IMR-90 (cell line): ENCODE data around the gene DISC1. TPM values are rescaled to one million over a fixed set of nuclear protein-coding genes. Genes with fewer than 3 reads are reported as not detected.

Experiments used
- ATAC-seq: fragments of 200-7000 bp; cut with Tn5 transposase; 2 replicates; pipeline ENCODE4 v1.9.1; 2020; ENCODE audit warnings: low read depth, mild to moderate bottlenecking, moderate library complexity
- BruUV-seq: library from RNA; stranded (reverse); fragments of 400-500 nt; replicated peaks from 2 replicates; lab custom pipeline; 2021; lab: Mats Ljungman, UMichigan
- CTCF ChIA-PET: fragments of 300-600 bp; formaldehyde crosslinking; extraction: SDS; loops from one replicate; lab custom pipeline; 2021; ENCODE audit warnings: antibody characterized with exemption; lab: Yijun Ruan, JAX
- POLR2A ChIA-PET: fragments of 300-600 bp; sonication (Branson Sonifier 250); formaldehyde crosslinking; loops from one replicate; lab custom pipeline; 2022; ENCODE audit warnings: antibody characterized with exemption; ENCODE audit not compliant: unreplicated experiment; lab: Charles Lee
- DNase-seq: peaks from one replicate; pipeline ENCODE4 v3.0.0; 2013
- H2AFZ ChIP-seq: replicated peaks from 2 replicates; pipeline ENCODE3; 2013; ENCODE audit warnings: low read length, mild to moderate bottlenecking; ENCODE audit not compliant: poor library complexity
- H2AK5ac ChIP-seq: 2 replicates; pipeline ENCODE4 v1.6.1; 2013; ENCODE audit warnings: low read depth, low read length, inconsistent platforms
- H2AK9ac ChIP-seq: replicated peaks from 2 replicates; pipeline ENCODE3; 2013; ENCODE audit warnings: mild to moderate bottlenecking, low read depth, low read length, moderate library complexity; ENCODE audit not compliant: poor library complexity
- H2BK120ac ChIP-seq: 2 replicates; pipeline ENCODE4 v1.6.1; 2013; ENCODE audit warnings: low read depth, low read length, inconsistent platforms
- H2BK15ac ChIP-seq: 3 replicates; pipeline ENCODE4 v1.6.1; 2013; ENCODE audit warnings: low read depth, low read length, inconsistent platforms
- H2BK20ac ChIP-seq: 2 replicates; pipeline ENCODE4 v1.6.1; 2013; ENCODE audit warnings: low read depth, mild to moderate bottlenecking, inconsistent platforms, low read length, moderate library complexity
- H2BK5ac ChIP-seq: 2 replicates; pipeline ENCODE4 v1.6.1; 2013; ENCODE audit warnings: mild to moderate bottlenecking, low read depth, low read length, inconsistent platforms; ENCODE audit not compliant: poor library complexity, severe bottlenecking
- H3K14ac ChIP-seq: replicated peaks from 2 replicates; pipeline ENCODE4 v1.6.1; 2013; ENCODE audit warnings: low read depth, low read length, inconsistent platforms
- H3K18ac ChIP-seq: 2 replicates; pipeline ENCODE4 v1.6.1; 2013; ENCODE audit warnings: low read depth, low read length, control low read depth
- H3K23ac ChIP-seq: 2 replicates; pipeline ENCODE4 v1.6.1; 2013; ENCODE audit warnings: low read depth, low read length, inconsistent platforms
- H3K27ac ChIP-seq: 2 replicates; pipeline ENCODE4 v1.5.1; 2013; ENCODE audit warnings: mild to moderate bottlenecking, control low read depth, low read length; ENCODE audit not compliant: insufficient read depth
- H3K27me3 ChIP-seq: 2 replicates; pipeline ENCODE4 v1.6.1; 2013; ENCODE audit warnings: low read length; ENCODE audit not compliant: control insufficient read depth, insufficient read depth
- H3K36me3 ChIP-seq: 2 replicates; pipeline ENCODE4 v1.6.1; 2013; ENCODE audit warnings: low read length, mixed read lengths; ENCODE audit not compliant: control insufficient read depth, insufficient read depth
- H3K4ac ChIP-seq: 2 replicates; pipeline ENCODE4 v1.6.1; 2013; ENCODE audit warnings: low read depth, low read length, inconsistent platforms
- H3K4me1 ChIP-seq: 2 replicates; pipeline ENCODE4 v1.6.1; 2013; ENCODE audit warnings: low read length, mixed read lengths; ENCODE audit not compliant: control insufficient read depth, insufficient read depth
- H3K4me2 ChIP-seq: 2 replicates; pipeline ENCODE4 v1.6.1; 2013; ENCODE audit warnings: low read depth, mild to moderate bottlenecking, control low read depth, low read length, moderate library complexity
- H3K4me3 ChIP-seq: 2 replicates; pipeline ENCODE4 v1.5.1; 2013; ENCODE audit warnings: low read depth, mild to moderate bottlenecking, control low read depth, low read length, moderate library complexity; ENCODE audit not compliant: insufficient read depth
- H3K56ac ChIP-seq: 2 replicates; pipeline ENCODE4 v1.6.1; 2013; ENCODE audit warnings: low read length, inconsistent platforms; ENCODE audit not compliant: insufficient read depth; ENCODE audit errors: extremely low read depth
- H3K79me1 ChIP-seq, 2 experiments: 2 replicates each; pipeline ENCODE4 v1.6.1; 2013; ENCODE audit warnings: low read length in 2 of 2, inconsistent platforms in 1 of 2, low read depth in 1 of 2
- H3K9ac ChIP-seq: 2 replicates; pipeline ENCODE4 v1.6.1; 2013; ENCODE audit warnings: low read depth, low read length, control low read depth
- H3K9me1 ChIP-seq: 2 replicates; pipeline ENCODE4 v1.6.1; 2013; ENCODE audit warnings: low read length, inconsistent platforms; ENCODE audit not compliant: insufficient read depth
- H3K9me3 ChIP-seq: 2 replicates; pipeline ENCODE4 v1.6.1; 2013; ENCODE audit warnings: low read length; ENCODE audit not compliant: control insufficient read depth, insufficient read depth
- H4K20me1 ChIP-seq: 2 replicates; pipeline ENCODE4 v1.6.1; 2013; ENCODE audit warnings: low read length, inconsistent platforms; ENCODE audit not compliant: insufficient read depth
- H4K5ac ChIP-seq: 2 replicates; pipeline ENCODE4 v1.6.1; 2013; ENCODE audit warnings: mild to moderate bottlenecking, low read depth, low read length, control low read depth
- H4K8ac ChIP-seq, 2 experiments: 2 replicates each; pipeline ENCODE4 v1.6.1; 2013; ENCODE audit warnings: low read depth in 2 of 2, low read length in 2 of 2, control low read depth in 1 of 2, inconsistent platforms in 1 of 2
- H4K91ac ChIP-seq: 2 replicates; pipeline ENCODE4 v1.6.1; 2013; ENCODE audit warnings: low read depth, low read length, inconsistent platforms; ENCODE audit not compliant: insufficient read depth
- BHLHE40 ChIP-seq: fragments of 150-350 bp; IDR thresholded peaks from 2 replicates; pipeline ENCODE4 v1.6.1; 2016; ENCODE audit warnings: mild to moderate bottlenecking, low read depth, low read length
- CEBPB ChIP-seq: IDR thresholded peaks from 2 replicates; pipeline ENCODE4 v1.6.1; 2012; ENCODE audit warnings: low read depth, low read length, improper control_type of control experiment
- CHD1 ChIP-seq: IDR thresholded peaks from 2 replicates; pipeline ENCODE4 v1.6.1; 2012; ENCODE audit warnings: low read depth, low read length, improper control_type of control experiment
- CTCF ChIP-seq: conservative IDR thresholded peaks from 2 replicates; pipeline ENCODE4 v1.5.1; 2012; ENCODE audit warnings: mild to moderate bottlenecking, low read depth, low read length, improper control_type of control experiment
- ELK1 ChIP-seq: fragments of 150-350 bp; IDR thresholded peaks from 2 replicates; pipeline ENCODE4 v1.6.1; 2016; ENCODE audit warnings: low read depth, mild to moderate bottlenecking, low read length, moderate library complexity, borderline replicate concordance
- FOS ChIP-seq: fragments of 150-350 bp; IDR thresholded peaks from 2 replicates; pipeline ENCODE4 v1.6.1; 2016; ENCODE audit warnings: low read depth, low read length
- MAFK ChIP-seq: IDR thresholded peaks from 2 replicates; pipeline ENCODE4 v1.6.1; 2012; ENCODE audit warnings: low read depth, low read length, improper control_type of control experiment
- MAZ ChIP-seq: IDR thresholded peaks from 2 replicates; pipeline ENCODE4 v1.6.1; 2012; ENCODE audit warnings: low read depth, mild to moderate bottlenecking, low read length, improper control_type of control experiment, moderate library complexity, borderline replicate concordance
- MXI1 ChIP-seq: IDR thresholded peaks from 2 replicates; pipeline ENCODE4 v1.6.1; 2012; ENCODE audit warnings: low read depth, mild to moderate bottlenecking, low read length, moderate library complexity, borderline replicate concordance
- NFE2L2 ChIP-seq: fragments of 150-350 bp; IDR thresholded peaks from 2 replicates; pipeline ENCODE4 v1.6.1; 2016; ENCODE audit warnings: low read depth, mild to moderate bottlenecking, low read length
- POLR2A ChIP-seq: IDR thresholded peaks from 2 replicates; pipeline ENCODE4 v1.6.1; 2012; ENCODE audit warnings: mild to moderate bottlenecking, low read depth, low read length
- RAD21 ChIP-seq: IDR thresholded peaks from 2 replicates; pipeline ENCODE4 v1.6.1; 2012; ENCODE audit warnings: low read length, improper control_type of control experiment
- RCOR1 ChIP-seq: IDR thresholded peaks from 2 replicates; pipeline ENCODE4 v1.6.1; 2012; ENCODE audit warnings: mild to moderate bottlenecking, low read length, improper control_type of control experiment; ENCODE audit not compliant: insufficient replicate concordance
- RFX5 ChIP-seq: IDR thresholded peaks from 2 replicates; pipeline ENCODE4 v1.8.0; 2012; ENCODE audit warnings: low read depth, mild to moderate bottlenecking, low read length, moderate library complexity
- SMC3 ChIP-seq: fragments of 150-350 bp; IDR thresholded peaks from 2 replicates; pipeline ENCODE4 v1.6.1; 2016; ENCODE audit warnings: low read depth, mild to moderate bottlenecking, antibody characterized with exemption, low read length, moderate library complexity
- USF2 ChIP-seq: fragments of 150-350 bp; IDR thresholded peaks from 2 replicates; pipeline ENCODE4 v1.6.1; 2017; ENCODE audit warnings: mild to moderate bottlenecking, antibody characterized with exemption, low read length, low read depth
- WGBS, 2 experiments: methylation state at CpG; one replicate each; pipeline versions ENCODE4 v1.1.5 to v1.1.7; 2013; ENCODE audit warnings: missing lambda C conversion rate in 2 of 2; ENCODE audit not compliant: insufficient read length in 1 of 2; ENCODE audit errors: extremely low coverage in 2 of 2; 5-methylcytosine and 5-hydroxymethylcytosine counted together
- dilution Hi-C: fragments of 300-500 bp; cut with HindIII; formaldehyde crosslinking; loops from one replicate; pipeline ENCODE4 v1.14.3; 2018; ENCODE audit warnings: low sequenced_read_pairs; ENCODE audit not compliant: unreplicated experiment
- in situ Hi-C: fragments of 300-500 bp; cut with MboI; formaldehyde crosslinking; loops from 3 replicates; pipeline ENCODE4 v1.14.3; 2019; ENCODE audit warnings: low sequenced_read_pairs, inconsistent platforms, mixed read lengths
- intact Hi-C: fragments of 100-400 bp; cut with micrococcal nuclease; formaldehyde crosslinking; loops from 2 replicates; pipeline ENCODE4 v1.10.0; 2022
- polyA plus RNA-seq, 3 experiments: library from polyadenylated mRNA; depleted of rRNA; stranded (reverse); fragments of >200 nt; gene quantifications; 2 replicates each; pipeline ENCODE4 v1.2.3, GENCODE V29; 2012; ENCODE audit warnings: low replicate concordance in 1 of 3
- total RNA-seq: library from RNA; depleted of rRNA; stranded (reverse); fragments of >200 nt; gene quantifications from 2 replicates; pipeline ENCODE4 v1.2.3, GENCODE V29; 2012

DISC1 gene
- total and polyA plus RNA-seq, 2 of the 4 experiments (the other 2 are of a cell fraction), result 2.2 to 7.0 TPM

- Histone ChIP-seq H4K20me1 (no peaks in the 10 kb centered on the region), H2AK5ac (peak overlapping the region; percentile 3; the same call in 1 of the 2 replicates), H2AK9ac (no peak overlapping the region), H3K27me3 (no peaks in the 10 kb centered on the region), H3K18ac (no peak overlapping the region; the same call in 1 of the 2 replicates), H2BK120ac (peak overlapping the region; percentile 50; the same call in 1 of the 2 replicates), H4K5ac (no peak overlapping the region), H3K4me3 (no peak overlapping the region), H3K79me1 (no peaks in the 10 kb centered on the region), H2BK5ac (no peak overlapping the region), H3K14ac (peak overlapping the region; percentile 7; the same call in 1 of the 2 replicates), H3K4me1 (peaks cover 9% of the 10 kb centered on the region), H3K56ac (no peak overlapping the region), H3K27ac (no peak overlapping the region; the same call in 1 of the 2 replicates), H4K91ac (0 out of 2 replicates have a peak overlapping the region, but pooled peaks have one; percentile 44), H3K23ac (no peak overlapping the region), H3K9me1 (peaks cover under 1% of the 10 kb centered on the region), H3K9ac (no peak overlapping the region), H2AFZ (no peak overlapping the region), H4K8ac (0 out of 4 replicates have a peak overlapping the region, but pooled peaks of 1 of the 2 experiments have one; percentile 40), H2BK20ac (peak overlapping the region; percentile 4; the same call in 1 of the 2 replicates), H3K9me3 (no peaks in the 10 kb centered on the region), H3K4ac (peak overlapping the region; percentile 58; the same call in 1 of the 2 replicates), H2BK15ac (no peak overlapping the region), H3K4me2 (no peak overlapping the region), H3K36me3 (no peaks in the 10 kb centered on the region)
- ChIA-PET POLR2A (no interaction called here), CTCF (no interaction called here)
- no CpG with 5 or more reads among the region's 1 CpG for WGBS, 2 experiments
- ATAC-seq (no peak), DNase-seq (no peak)
- dilution Hi-C loops (no loop called here), intact Hi-C loops (loop anchor here (10.0 kb wide), 1 partner anchor 607 kb away; no protein-coding TSS in a partner anchor), in situ Hi-C loops (loop anchor here (10.0 kb wide), 1 partner anchor 597 kb away; no protein-coding TSS in a partner anchor)
- no TSS peak for BruUV-seq
- TF ChIP-seq USF2, result no peak
- no peak for TF ChIP-seq RAD21
- no peak for TF ChIP-seq POLR2A
- TF ChIP-seq MXI1, result no peak
- TF ChIP-seq ELK1, result no peak
- TF ChIP-seq RCOR1, result no peak
- no peak for TF ChIP-seq SMC3
- TF ChIP-seq BHLHE40, result no peak
- TF ChIP-seq RFX5, result no peak
- no peak for TF ChIP-seq MAZ
- no peak for TF ChIP-seq CTCF
- TF ChIP-seq FOS, result no peak
- no peak for TF ChIP-seq MAFK
- TF ChIP-seq NFE2L2, result no peak
- no peak for TF ChIP-seq CHD1
- TF ChIP-seq CEBPB, result no peak
Measured at GRCh38 chr1:232017759-232018158, 391.2 kb downstream of the DISC1 start.
